ENCODE data around the gene LRRC23. TPM values are rescaled to one million over a fixed set of nuclear protein-coding genes. Genes with fewer than 3 reads are reported as not detected.

Gene LRRC23
- polyA plus RNA-seq, 2 of the 4 experiments (the other 2 are of a cell fraction) = 19.1 to 33.3 TPM

- DNase-seq (ENCODE audit: low read depth in 1 of 2, low spot score in 1 of 2) = no peak
- TF ChIP-seq RARB (CRISPR knock-in tag; IDR thresholded peaks at IDR 0.05) = no peak
- TF ChIP-seq FOXS1 (CRISPR knock-in tag; IDR thresholded peaks at IDR 0.05) = no peak
- no peak for TF ChIP-seq GATA3 (IDR thresholded peaks at IDR 0.05; ENCODE audit: borderline replicate concordance)
- no peak for TF ChIP-seq POLR2A (IDR thresholded peaks at IDR 0.05; ENCODE audit: low read length)
- TF ChIP-seq MAZ (IDR thresholded peaks at IDR 0.05; ENCODE audit: borderline replicate concordance, low read depth, low read length) = no peak
- no peak for TF ChIP-seq TFCP2L1 (CRISPR knock-in tag; IDR thresholded peaks at IDR 0.05)
- TF ChIP-seq FOSL2 (IDR thresholded peaks at IDR 0.05) = no peak
- TF ChIP-seq FOSL2 (CRISPR knock-in tag; IDR thresholded peaks at IDR 0.05) = peak; percentile 47; the same call in 1 of the 2 replicates
- H3K27ac ChIP-seq = no peak overlapping the region
- no peaks in the 10 kb centered on the region for H3K9me3 ChIP-seq
- WGBS (ENCODE audit: missing lambda C conversion rate) = 86% methylated on average over 8 of the region's 9 CpGs
- no peak for FAIRE-seq
- no peak overlapping the region for H3K4me3 ChIP-seq
- ChIA-PET POLR2A (interaction anchor here (0.6 to 1.6 kb wide), 2 partner anchors 22 to 186 kb away, joined by 4 to 7 read pairs; partner anchors contain the start of genes C12orf57 and RNU7-1), CTCF (interaction anchor here (1.3 to 18.2 kb wide), 4 partner anchors 8 to 53 kb away, joined by 8 to 370 read pairs (median 50); partner anchors contain the start of genes C12orf57, ENO2, PTPN6 and RNU7-1)
- no peak for ATAC-seq
- H3K4me2 ChIP-seq = no peak overlapping the region
- peaks cover 28% of the 10 kb centered on the region for H3K4me1 ChIP-seq
Measured at GRCh38 chr12:6921996-6922946, 17.6 kb downstream of the LRRC23 start.

- WGBS (ENCODE audit: missing lambda C conversion rate) = 88% methylated on average over 10 of the region's 10 CpGs
- TF ChIP-seq RCOR1 (IDR thresholded peaks at IDR 0.05; ENCODE audit: low read depth, low read length) (no peak), FOXS1 (CRISPR knock-in tag; IDR thresholded peaks at IDR 0.05) (no peak), PHF8 (IDR thresholded peaks at IDR 0.05; ENCODE audit: borderline replicate concordance, low read depth) (no peak), HEYL (CRISPR knock-in tag; IDR thresholded peaks at IDR 0.05) (no peak), TFCP2L1 (CRISPR knock-in tag; IDR thresholded peaks at IDR 0.05) (no peak), HOXB13 (CRISPR knock-in tag; IDR thresholded peaks at IDR 0.05; ENCODE audit: low read depth) (no peak), FOSB (CRISPR knock-in tag; IDR thresholded peaks at IDR 0.05) (no peak), FOSL2 (IDR thresholded peaks at IDR 0.05) (no peak), FOSL2 (CRISPR knock-in tag; IDR thresholded peaks at IDR 0.05) (no peak), MYC (IDR thresholded peaks at IDR 0.05; ENCODE audit: borderline replicate concordance, low read length) (no peak), JUNB (IDR thresholded peaks at IDR 0.05) (no peak), POLR2A (IDR thresholded peaks at IDR 0.05; ENCODE audit: low read length) (no peak), RARB (CRISPR knock-in tag; IDR thresholded peaks at IDR 0.05) (no peak), EHF (CRISPR knock-in tag; IDR thresholded peaks at IDR 0.05) (no peak), RFX5 (IDR thresholded peaks at IDR 0.05) (no peak), MAFK (IDR thresholded peaks at IDR 0.05; ENCODE audit: partially characterized antibody) (no peak), E2F6 (IDR thresholded peaks at IDR 0.05; ENCODE audit: borderline replicate concordance, low read depth) (no peak), ZC3H11A (IDR thresholded peaks at IDR 0.05) (no peak)
- TF ChIP-seq, protein P1, sequence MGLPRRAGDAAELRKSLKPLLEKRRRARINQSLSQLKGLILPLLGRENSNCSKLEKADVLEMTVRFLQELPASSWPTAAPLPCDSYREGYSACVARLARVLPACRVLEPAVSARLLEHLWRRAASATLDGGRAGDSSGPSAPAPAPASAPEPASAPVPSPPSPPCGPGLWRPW (IDR thresholded peaks at IDR 0.05) = no peak
- TF ChIP-seq, protein P2, sequence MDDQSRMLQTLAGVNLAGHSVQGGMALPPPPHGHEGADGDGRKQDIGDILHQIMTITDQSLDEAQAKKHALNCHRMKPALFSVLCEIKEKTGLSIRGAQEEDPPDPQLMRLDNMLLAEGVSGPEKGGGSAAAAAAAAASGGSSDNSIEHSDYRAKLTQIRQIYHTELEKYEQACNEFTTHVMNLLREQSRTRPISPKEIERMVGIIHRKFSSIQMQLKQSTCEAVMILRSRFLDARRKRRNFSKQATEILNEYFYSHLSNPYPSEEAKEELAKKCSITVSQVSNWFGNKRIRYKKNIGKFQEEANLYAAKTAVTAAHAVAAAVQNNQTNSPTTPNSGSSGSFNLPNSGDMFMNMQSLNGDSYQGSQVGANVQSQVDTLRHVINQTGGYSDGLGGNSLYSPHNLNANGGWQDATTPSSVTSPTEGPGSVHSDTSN (IDR thresholded peaks at IDR 0.05) = no peak
- no peak overlapping the region for H3K4me3 ChIP-seq
- no peak overlapping the region for H3K27ac ChIP-seq
- ChIA-PET CTCF (interaction anchor here (0.5 to 18.2 kb wide), 20 partner anchors 9 to 570 kb away, joined by 3 to 370 read pairs (median 6); partner anchors contain the start of genes C12orf57, CLSTN3, ENO2 and LRRC23), POLR2A (no interaction called here)
- no peak for ATAC-seq
- peaks cover 28% of the 10 kb centered on the region for H3K4me1 ChIP-seq
- H3K9me3 ChIP-seq = no peaks in the 10 kb centered on the region
- H3K4me2 ChIP-seq = no peak overlapping the region
- DNase-seq (ENCODE audit: low read depth in 1 of 2, low spot score in 1 of 2) = no peak
- FAIRE-seq = no peak
Measured at GRCh38 chr12:6923003-6923732, 18.5 kb downstream of the LRRC23 start.

Data from A549 (cell line).